Pancreas (tissue), 10 donors: Measurements from ENCODE around the gene CUX1. TPM values are rescaled to one million over a fixed set of nuclear protein-coding genes. Genes with fewer than 3 reads are reported as not detected.

ENCODE experiments used
- ATAC-seq, 4 donors: fragments of 200-7000 bp; cut with Tn5 transposase; one replicate each; pipeline versions ENCODE4 v1.8.0 to v1.9.1; 2020; ENCODE audit warnings: mild to moderate bottlenecking in 4 of 4, moderate library complexity in 4 of 4
- DNase-seq, 6 donors: peaks; one replicate each; pipeline ENCODE4 v3.0.0-alpha.2; 2020
- FAIRE-seq: peaks from 2 replicates; lab custom pipeline; 2012; peaks lifted over from hg19 to GRCh38; lab: Jason Lieb, UNC
- H3K27ac ChIP-seq, 4 donors: fragments of 200-600 bp; sonication (generic); 1 replicate in 3 of 4; 2 replicates in 1 of 4; pipeline versions ENCODE4 v1.5.0 to v1.8.0; 2020
- H3K27me3 ChIP-seq, 4 donors: fragments of 200-600 bp; one replicate each; pipeline ENCODE4 v1.8.0; 2021
- H3K36me3 ChIP-seq, 3 donors: fragments of 200-600 bp; sonication (generic) in 1 of 3; one replicate each; pipeline versions ENCODE4 v1.5.0 to v1.8.0; 2020 to 2021
- H3K4me1 ChIP-seq, 3 donors: fragments of 200-600 bp; one replicate each; pipeline ENCODE4 v1.8.0; 2021
- H3K4me3 ChIP-seq, 4 donors: fragments of 200-600 bp; sonication (generic) in 2 of 4; one replicate each; pipeline versions ENCODE4 v1.5.0 to v1.8.0; 2020 to 2021
- H3K9me3 ChIP-seq, 4 donors: fragments of 200-600 bp; one replicate each; pipeline ENCODE4 v1.8.0; 2021
- WGBS, 2 donors: extraction: QIAGEN DNeasy Blood & Tissue Kit; methylation state at CpG; one replicate each; pipeline ENCODE4 v1.1.7; 2013; 5-methylcytosine and 5-hydroxymethylcytosine counted together
- intact Hi-C, 3 donors: fragments of 100-400 bp; cut with DNase I; formaldehyde crosslinking; loops; one replicate each; pipeline versions ENCODE4 v1.11.1 to v1.14.2; 2022
- polyA plus RNA-seq, 2 donors: library from polyadenylated mRNA; stranded (reverse); fragments of 200-250 nt; gene quantifications; one replicate each; pipeline ENCODE4 v1.2.3, GENCODE V29; 2013
- total RNA-seq, 6 donors: library from RNA; stranded (reverse); fragmentation: NEBNext Ultra II Directional in 4 of 6; extraction: Animal tissue kit (Norgen Biotek cat#: 25700) in 4 of 6; gene quantifications; one replicate each; pipeline versions ENCODE4 v1.2.1 to v1.2.4, GENCODE V29; 2021 to 2023
- TF ChIP-seq, protein P1 (sequence below), 4 donors: fragments of 200-600 bp; sonication (generic) in 3 of 4; IDR thresholded peaks; one replicate each; pipeline versions ENCODE4 v1.5.0 to v1.8.0; 2021; ENCODE audit warnings: antibody characterized with exemption in 4 of 4
- donor health status: healthy with polysubstance abuse.
- donor health status: DM: no; HTN: no; CAD: no; lungs with moderate emphysema.
- donor health status: DM: no; HTN: no; CAD: no.
- donor health status: control.
- donor health status: control.
- donor health status: Bipolar disorder and iron deficiency.
- donor health status: DM: yes; HTN: yes; CAD: no.
- donor health status: DM: no; HTN: no; CAD: no.
- donor health status: DM: no; HTN: no; CAD: no.
- donor health status: DM: yes; HTN: yes; CAD: no.

CUX1 gene
- total and polyA plus RNA-seq, 8 donors, result 18.9 to 61.2 (median 45.1) TPM

DNA sequence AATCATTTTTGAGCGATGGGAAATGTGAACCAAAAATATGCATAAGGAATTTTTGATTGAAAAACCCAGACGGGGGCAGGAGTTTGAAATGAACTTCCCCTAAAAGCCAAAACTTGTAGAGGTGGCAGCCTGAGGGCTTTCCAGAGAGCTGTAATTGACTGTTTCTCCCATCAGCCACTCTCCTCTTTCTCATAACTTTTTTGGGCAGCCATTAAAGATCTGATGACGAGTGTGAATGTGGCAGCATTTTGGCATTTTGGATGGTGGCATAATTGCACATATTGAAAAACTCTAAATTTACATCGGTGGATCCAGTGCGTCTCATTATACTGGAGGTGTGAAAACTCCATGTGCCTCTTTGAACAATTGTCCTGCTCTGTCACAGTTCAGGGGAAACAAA is 159.0 kb downstream of the CUX1 start:
- H3K27me3 ChIP-seq, result no peaks in the 10 kb centered on the region
- DNase-seq, result no peak
- H3K9me3 ChIP-seq, result no peaks in the 10 kb centered on the region
- no peak for FAIRE-seq
- 91 to 94% methylated on average over 5 of the region's 5 CpGs for WGBS, 2 donors
- ATAC-seq, result no peak
- no peak overlapping the region for H3K27ac ChIP-seq
- no peak overlapping the region for H3K4me3 ChIP-seq
- H3K36me3 ChIP-seq, result no peaks in the 10 kb centered on the region
- TF ChIP-seq, protein P1, sequence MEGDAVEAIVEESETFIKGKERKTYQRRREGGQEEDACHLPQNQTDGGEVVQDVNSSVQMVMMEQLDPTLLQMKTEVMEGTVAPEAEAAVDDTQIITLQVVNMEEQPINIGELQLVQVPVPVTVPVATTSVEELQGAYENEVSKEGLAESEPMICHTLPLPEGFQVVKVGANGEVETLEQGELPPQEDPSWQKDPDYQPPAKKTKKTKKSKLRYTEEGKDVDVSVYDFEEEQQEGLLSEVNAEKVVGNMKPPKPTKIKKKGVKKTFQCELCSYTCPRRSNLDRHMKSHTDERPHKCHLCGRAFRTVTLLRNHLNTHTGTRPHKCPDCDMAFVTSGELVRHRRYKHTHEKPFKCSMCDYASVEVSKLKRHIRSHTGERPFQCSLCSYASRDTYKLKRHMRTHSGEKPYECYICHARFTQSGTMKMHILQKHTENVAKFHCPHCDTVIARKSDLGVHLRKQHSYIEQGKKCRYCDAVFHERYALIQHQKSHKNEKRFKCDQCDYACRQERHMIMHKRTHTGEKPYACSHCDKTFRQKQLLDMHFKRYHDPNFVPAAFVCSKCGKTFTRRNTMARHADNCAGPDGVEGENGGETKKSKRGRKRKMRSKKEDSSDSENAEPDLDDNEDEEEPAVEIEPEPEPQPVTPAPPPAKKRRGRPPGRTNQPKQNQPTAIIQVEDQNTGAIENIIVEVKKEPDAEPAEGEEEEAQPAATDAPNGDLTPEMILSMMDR (IDR thresholded peaks at IDR 0.05), result no peak
- peaks cover 0 to 3% (median 0%) of the 10 kb centered on the region in 3 donors for H3K4me1 ChIP-seq
- intact Hi-C loops, result no loop called here

DNA sequence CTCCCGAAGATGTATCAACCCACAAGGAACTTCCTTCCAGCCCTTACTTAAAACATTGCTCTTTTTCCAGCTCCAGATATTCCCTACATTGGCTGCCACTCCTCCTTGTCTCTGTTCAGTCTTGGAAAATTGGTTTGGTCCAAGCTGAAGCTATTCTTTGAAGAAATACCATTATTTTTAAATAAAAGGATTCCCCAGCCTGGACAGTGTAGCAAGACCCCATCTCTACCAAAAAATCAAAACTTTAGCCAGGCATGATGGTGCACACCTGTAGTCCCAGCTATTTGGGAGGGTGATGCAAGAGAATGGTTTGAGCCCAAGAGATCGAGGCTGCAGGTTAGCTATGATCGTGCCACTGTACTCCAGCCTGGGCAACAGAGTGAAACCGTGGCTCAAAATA is 159.8 kb downstream of the CUX1 start:
- H3K36me3 ChIP-seq, result no peaks in the 10 kb centered on the region
- ATAC-seq (no peak), DNase-seq (no peak), FAIRE-seq (no peak)
- H3K27me3 ChIP-seq, result no peaks in the 10 kb centered on the region
- H3K4me1 ChIP-seq, result peaks cover 0 to 3% (median 0%) of the 10 kb centered on the region in 3 donors
- WGBS, 2 donors, result 96 to 98% methylated on average over 4 of the region's 4 CpGs
- H3K9me3 ChIP-seq, result no peaks in the 10 kb centered on the region
- intact Hi-C loops, result no loop called here
- no peak overlapping the region for H3K4me3 ChIP-seq
- TF ChIP-seq, protein P1 (IDR thresholded peaks at IDR 0.05), result no peak
- H3K27ac ChIP-seq, result no peak overlapping the region

DNA sequence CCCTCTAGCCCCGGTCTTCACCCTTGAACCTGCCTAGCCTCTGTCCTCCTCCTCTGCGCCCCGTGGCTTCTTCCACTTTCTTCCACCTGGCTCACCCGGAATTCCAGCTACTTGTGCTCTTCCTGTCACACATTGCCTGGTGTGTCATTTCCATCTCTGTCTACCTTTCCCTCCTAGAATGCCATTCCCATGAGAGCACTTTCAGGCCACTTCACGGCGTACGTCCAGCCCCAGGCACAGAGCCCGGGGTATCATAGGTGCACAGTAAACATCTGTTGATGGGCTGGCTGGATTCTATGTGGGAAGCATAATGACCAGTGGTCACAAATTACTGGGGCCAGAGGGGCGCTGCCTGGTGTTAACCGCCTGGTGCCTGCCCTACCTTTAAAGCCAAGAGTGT is 161.3 kb downstream of the CUX1 start:
- 95 to 96% methylated on average over 10 of the region's 10 CpGs for WGBS, 2 donors
- Histone ChIP-seq H3K27me3 (no peaks in the 10 kb centered on the region), H3K4me3 (no peak overlapping the region), H3K36me3 (no peaks in the 10 kb centered on the region), H3K27ac (no peak overlapping the region), H3K4me1 (peaks cover 0 to 3% (median 0%) of the 10 kb centered on the region in 3 donors), H3K9me3 (no peaks in the 10 kb centered on the region)
- ATAC-seq, result no peak
- intact Hi-C loops, result no loop called here
- TF ChIP-seq, protein P1 (IDR thresholded peaks at IDR 0.05), result no peak
- no peak for FAIRE-seq
- no peak for DNase-seq

DNA sequence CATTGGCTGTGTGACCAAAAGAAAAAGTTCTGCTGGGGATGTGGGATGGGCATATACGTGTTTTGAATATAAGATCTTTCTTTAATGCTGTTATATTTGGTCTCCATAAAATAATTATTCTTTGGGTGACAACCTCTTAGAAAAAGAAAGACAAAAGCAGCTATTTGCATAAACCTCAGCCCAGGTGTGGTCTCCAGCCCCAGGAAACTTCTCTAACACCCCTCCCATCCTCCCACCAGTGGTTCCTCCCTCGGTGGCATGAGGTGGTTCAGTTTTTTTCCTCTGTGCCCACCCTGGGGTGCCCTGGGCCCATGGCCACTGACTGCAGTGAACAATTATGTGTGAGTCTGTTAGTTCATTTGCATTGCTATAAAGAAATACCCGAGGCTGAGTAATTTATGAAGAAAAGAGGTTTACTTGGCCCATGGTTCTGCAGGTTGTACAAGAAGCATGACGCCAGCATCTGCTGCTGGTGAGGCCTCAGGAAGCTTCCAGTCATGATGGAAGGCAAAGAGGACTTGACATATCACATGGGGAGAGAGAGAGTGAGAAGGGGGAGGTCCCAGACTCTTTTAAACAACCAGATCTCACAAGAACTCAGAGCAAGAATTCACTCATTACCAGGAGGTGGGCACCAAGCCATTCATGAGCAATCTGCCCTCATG is 165.9 kb downstream of the CUX1 start:
- TF ChIP-seq, protein P1 (IDR thresholded peaks at IDR 0.05), result no peak
- no peak for ATAC-seq
- FAIRE-seq, result no peak

DNA sequence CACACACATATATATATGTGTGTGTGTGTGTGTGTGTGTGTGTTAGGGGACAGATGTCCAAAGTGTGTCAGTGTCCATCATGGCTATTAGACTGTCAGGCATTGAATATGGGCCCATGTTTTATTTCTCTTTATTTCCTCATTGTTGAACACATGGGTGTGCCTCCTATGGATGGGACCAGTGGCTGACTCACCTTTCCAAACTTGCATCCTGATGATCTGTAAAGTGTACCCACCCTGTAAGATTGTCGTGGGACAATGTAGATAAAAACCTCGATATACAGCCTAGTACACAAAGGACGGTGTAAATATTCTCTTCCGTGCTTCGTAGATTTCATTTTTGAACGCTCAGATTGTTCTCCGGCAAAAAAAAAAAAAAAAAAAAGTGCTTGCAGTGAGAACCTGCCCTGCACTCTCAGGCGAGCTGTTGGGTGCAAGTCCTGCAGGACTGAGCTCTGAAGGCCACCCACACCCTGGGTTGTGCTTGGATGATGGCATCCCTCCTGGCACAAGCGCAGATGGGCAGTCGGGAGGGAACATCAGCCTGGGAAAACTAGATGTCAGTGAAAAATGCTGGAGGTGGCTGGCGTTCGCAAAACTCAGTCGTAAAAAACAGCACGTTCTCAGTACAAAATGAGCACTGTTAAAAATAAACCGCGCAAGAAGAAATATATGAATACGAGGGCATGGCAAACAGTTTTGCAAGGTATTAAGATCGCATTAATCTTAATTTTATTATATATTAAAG is 166.9 kb downstream of the CUX1 start:
- WGBS, 2 donors, result 96 to 97% methylated on average over 18 of the region's 18 CpGs
- no peak for FAIRE-seq

More for the DNA sequence above, 165.9 kb downstream of the CUX1 start:
- no peak for DNase-seq
- no peak overlapping the region for H3K27ac ChIP-seq
- no peaks in the 10 kb centered on the region for H3K36me3 ChIP-seq
- no peak overlapping the region for H3K4me3 ChIP-seq
- H3K9me3 ChIP-seq, result no peaks in the 10 kb centered on the region
- no peaks in the 10 kb centered on the region for H3K4me1 ChIP-seq
- intact Hi-C loops, result no loop called here
- whole genome bisulfite sequencing, 2 donors, result 96 to 98% methylated on average over 4 of the region's 4 CpGs
- H3K27me3 ChIP-seq, result no peaks in the 10 kb centered on the region

More for the DNA sequence above, 166.9 kb downstream of the CUX1 start:
- H3K4me3 ChIP-seq, result no peak overlapping the region
- DNase-seq (no peak), ATAC-seq (no peak)
- H3K27me3 ChIP-seq, result no peaks in the 10 kb centered on the region
- H3K27ac ChIP-seq, result no peak overlapping the region
- intact Hi-C loops, result no loop called here
- H3K36me3 ChIP-seq, result no peaks in the 10 kb centered on the region
- H3K4me1 ChIP-seq, result no peaks in the 10 kb centered on the region
- no peaks in the 10 kb centered on the region for H3K9me3 ChIP-seq
- TF ChIP-seq, protein P1 (IDR thresholded peaks at IDR 0.05), result no peak
